ENCODE measurements around the gene GTF3C2. TPM values are rescaled to one million over a fixed set of nuclear protein-coding genes. Genes with fewer than 3 reads are reported as not detected.

The GTF3C2 gene
- total and polyA plus RNA-seq, 10 donors = 27.5 to 73.8 (median 61.2) TPM

DNA sequence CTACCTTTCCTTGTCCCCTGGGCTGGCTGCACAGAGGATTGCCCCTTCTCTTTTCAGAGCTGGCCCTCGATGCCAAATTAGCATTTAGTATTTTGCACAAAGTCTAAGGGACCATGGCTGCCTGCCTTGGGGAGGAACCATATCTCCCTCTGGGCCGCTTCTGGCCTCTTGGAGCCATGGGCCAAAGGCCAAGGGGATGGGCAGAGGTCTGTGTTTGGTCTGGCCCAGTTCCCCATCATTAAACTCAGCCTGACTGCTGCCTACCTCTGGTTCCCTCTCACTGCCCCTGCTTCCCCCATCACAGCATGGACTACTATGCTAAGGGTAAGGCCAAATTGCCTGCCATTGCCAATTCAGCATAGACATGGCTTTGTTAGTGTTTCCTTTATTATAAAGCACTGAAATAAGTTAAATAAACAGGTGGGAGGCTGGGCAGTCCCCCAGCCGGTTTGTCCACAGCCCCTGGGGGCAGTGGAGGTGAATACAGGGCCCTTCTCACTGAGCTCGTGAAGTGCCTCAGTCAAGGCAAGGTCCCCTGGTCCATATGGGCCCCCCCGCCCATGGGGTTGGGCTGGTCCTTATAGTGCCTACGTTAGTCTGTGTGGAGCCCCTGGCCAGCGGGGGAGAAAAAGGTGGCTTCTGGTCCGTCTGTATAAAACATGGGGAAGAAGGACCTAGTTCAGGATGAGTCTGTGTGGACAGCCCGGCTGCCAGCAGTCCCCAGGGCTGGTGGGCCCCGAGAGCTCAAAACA, 20.5 kb upstream of the GTF3C2 start:
- Histone ChIP-seq H3K36me3 (peaks cover 0 to 79% (median 61%) of the 10 kb centered on the region in 6 donors), H3K4me1 (peaks cover 25 to 82% (median 45%) of the 10 kb centered on the region in 6 donors), H3K27me3 (replicated peaks in 1 of 7) (no peaks in the 10 kb centered on the region), H3K4me3 (no peak overlapping the region), H3K9me3 (no peaks in the 10 kb centered on the region), H3K27ac (no peak overlapping the region)
- 73 to 89% (median 82%) methylated on average over 9 to 10 of the region's 10 CpGs for WGBS, 5 donors
- TF ChIP-seq POLR2A (IDR thresholded peaks at IDR 0.05) (no peak), POLR2AphosphoS5 (IDR thresholded peaks at IDR 0.05) (no peak)
- DNase-seq = no peak
- intact Hi-C loops (cut with DNase I; ENCODE audit: low total_unique reads) = no loop called here

DNA sequence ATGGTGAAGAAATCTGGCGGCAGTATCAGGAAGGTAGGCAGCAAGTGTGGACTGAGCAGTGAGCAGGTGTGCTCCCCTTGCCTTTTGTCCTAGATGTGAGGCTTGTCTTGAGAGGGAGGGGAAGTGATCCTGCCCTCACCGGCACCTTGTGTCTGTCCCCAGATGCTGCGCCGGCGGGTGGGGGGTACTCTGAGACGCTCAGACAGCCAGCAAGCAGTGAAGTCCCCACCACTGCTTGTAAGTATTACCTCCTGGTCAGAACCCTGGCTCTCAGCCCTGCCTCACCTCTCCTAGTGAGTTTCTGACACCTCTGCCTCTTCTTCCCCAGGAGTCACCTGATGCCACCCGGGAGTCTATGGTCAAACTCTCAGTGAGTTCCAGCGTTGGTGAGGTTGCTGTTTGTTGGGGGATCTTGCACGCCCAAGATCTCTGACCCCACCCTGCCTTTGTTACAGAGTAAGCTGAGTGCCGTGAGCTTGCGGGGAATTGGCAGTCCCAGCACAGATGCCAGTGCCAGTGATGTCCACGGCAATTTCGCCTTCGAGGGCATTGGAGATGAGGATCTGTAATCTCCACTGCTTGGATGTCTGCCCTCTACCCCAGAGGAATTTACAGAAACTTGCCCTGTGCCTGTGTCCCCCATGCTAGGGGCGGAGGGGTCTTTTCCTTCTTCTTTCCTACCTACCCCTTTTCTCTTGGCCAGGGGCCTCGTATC, 19.7 kb upstream of the GTF3C2 start:
- TF ChIP-seq POLR2A (IDR thresholded peaks at IDR 0.05) = no peak
- peak in 1 of 3 donors; percentile 27 for TF ChIP-seq POLR2AphosphoS5 (IDR thresholded peaks at IDR 0.05)
- no peaks in the 10 kb centered on the region for H3K27me3 ChIP-seq (replicated peaks in 1 of 7)
- peaks cover 0 to 74% (median 59%) of the 10 kb centered on the region in 6 donors for H3K36me3 ChIP-seq
- DNase-seq = no peak
- intact Hi-C loops (cut with DNase I; ENCODE audit: low total_unique reads) = no loop called here
- peaks cover 31 to 87% (median 50%) of the 10 kb centered on the region in 6 donors for H3K4me1 ChIP-seq
- no peak overlapping the region for H3K27ac ChIP-seq
- WGBS, 5 donors = 89 to 94% (median 92%) methylated on average over 14 to 16 of the region's 16 CpGs
- no peaks in the 10 kb centered on the region for H3K9me3 ChIP-seq
- H3K4me3 ChIP-seq = no peak overlapping the region

DNA sequence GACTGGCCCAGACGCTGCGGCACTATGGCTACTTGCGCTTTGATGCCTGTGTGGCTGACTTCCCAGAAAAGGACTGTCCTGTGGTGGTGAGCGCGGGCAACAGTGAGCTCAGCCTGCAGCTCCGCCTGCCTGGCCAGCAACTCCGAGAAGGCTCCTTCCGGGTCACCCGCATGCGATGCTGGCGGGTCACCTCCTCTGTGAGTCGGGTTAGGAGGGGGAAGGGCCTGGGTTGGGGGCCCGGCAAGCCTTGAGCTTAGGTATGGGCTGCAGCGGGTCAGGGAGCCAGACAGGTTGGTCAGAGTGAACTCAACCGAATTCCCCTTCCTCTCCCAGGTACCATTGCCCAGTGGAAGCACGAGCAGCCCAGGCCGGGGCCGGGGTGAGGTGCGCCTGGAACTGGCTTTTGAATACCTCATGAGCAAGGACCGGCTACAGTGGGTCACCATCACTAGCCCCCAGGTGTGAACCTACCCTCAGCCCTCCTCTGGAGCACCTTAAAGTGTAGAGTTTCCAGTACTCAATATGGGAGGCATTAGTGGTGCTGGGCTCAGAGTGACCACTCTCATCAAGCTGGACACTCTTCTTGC, 19.0 kb upstream of the GTF3C2 start:
- Histone ChIP-seq H3K27ac (no peak overlapping the region), H3K27me3 (replicated peaks in 1 of 7) (no peaks in the 10 kb centered on the region), H3K4me3 (no peak overlapping the region), H3K9me3 (no peaks in the 10 kb centered on the region), H3K36me3 (peaks cover 0 to 71% (median 59%) of the 10 kb centered on the region in 6 donors), H3K4me1 (peaks cover 26 to 86% (median 48%) of the 10 kb centered on the region in 6 donors)
- 90 to 96% (median 95%) methylated on average over 11 to 20 of the region's 20 CpGs for WGBS, 5 donors
- intact Hi-C loops (cut with DNase I; ENCODE audit: low total_unique reads) = no loop called here
- no peak for TF ChIP-seq POLR2A (IDR thresholded peaks at IDR 0.05)
- peak in 2 of 3 donors; percentile 36 to 74 for TF ChIP-seq POLR2AphosphoS5 (IDR thresholded peaks at IDR 0.05)
- DNase-seq = peak; percentile 77

DNA sequence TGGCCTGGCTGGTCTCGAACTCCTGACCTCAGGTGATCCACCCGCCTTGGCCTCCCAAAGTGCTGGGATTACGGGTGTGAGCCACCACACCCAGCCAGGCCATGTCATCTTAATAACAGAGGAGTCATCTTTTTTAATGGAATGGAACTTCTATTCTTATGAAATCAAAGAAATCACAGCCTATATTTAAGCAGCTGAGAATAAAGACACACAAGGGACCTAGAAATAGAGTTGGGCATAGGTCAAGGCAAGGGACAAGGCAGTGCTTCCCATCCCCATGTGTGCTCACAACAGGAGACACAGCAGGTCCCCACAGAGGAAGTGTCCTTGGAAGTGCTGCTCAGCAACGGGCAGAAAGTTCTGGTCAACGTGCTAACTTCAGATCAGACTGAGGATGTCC, 17.0 kb upstream of the GTF3C2 start:
- WGBS, 5 donors = 80 to 89% (median 86%) methylated on average over 5 of the region's 5 CpGs
- no peak overlapping the region for H3K4me3 ChIP-seq
- no peak overlapping the region for H3K27ac ChIP-seq
- H3K4me1 ChIP-seq = peaks cover 28 to 82% (median 45%) of the 10 kb centered on the region in 6 donors
- no peaks in the 10 kb centered on the region for H3K9me3 ChIP-seq
- no peaks in the 10 kb centered on the region for H3K27me3 ChIP-seq (replicated peaks in 1 of 7)
- peaks cover 0 to 72% (median 58%) of the 10 kb centered on the region in 6 donors for H3K36me3 ChIP-seq
- intact Hi-C loops (cut with DNase I; ENCODE audit: low total_unique reads) = no loop called here
- no peak for TF ChIP-seq POLR2AphosphoS5 (IDR thresholded peaks at IDR 0.05)
- no peak for TF ChIP-seq POLR2A (IDR thresholded peaks at IDR 0.05)
- TF ChIP-seq, protein P1, sequence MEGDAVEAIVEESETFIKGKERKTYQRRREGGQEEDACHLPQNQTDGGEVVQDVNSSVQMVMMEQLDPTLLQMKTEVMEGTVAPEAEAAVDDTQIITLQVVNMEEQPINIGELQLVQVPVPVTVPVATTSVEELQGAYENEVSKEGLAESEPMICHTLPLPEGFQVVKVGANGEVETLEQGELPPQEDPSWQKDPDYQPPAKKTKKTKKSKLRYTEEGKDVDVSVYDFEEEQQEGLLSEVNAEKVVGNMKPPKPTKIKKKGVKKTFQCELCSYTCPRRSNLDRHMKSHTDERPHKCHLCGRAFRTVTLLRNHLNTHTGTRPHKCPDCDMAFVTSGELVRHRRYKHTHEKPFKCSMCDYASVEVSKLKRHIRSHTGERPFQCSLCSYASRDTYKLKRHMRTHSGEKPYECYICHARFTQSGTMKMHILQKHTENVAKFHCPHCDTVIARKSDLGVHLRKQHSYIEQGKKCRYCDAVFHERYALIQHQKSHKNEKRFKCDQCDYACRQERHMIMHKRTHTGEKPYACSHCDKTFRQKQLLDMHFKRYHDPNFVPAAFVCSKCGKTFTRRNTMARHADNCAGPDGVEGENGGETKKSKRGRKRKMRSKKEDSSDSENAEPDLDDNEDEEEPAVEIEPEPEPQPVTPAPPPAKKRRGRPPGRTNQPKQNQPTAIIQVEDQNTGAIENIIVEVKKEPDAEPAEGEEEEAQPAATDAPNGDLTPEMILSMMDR (IDR thresholded peaks at IDR 0.05 in 8 of 11, conservative IDR thresholded peaks at IDR 0.05 in 3 of 11) = no peak
- DNase-seq = no peak

DNA sequence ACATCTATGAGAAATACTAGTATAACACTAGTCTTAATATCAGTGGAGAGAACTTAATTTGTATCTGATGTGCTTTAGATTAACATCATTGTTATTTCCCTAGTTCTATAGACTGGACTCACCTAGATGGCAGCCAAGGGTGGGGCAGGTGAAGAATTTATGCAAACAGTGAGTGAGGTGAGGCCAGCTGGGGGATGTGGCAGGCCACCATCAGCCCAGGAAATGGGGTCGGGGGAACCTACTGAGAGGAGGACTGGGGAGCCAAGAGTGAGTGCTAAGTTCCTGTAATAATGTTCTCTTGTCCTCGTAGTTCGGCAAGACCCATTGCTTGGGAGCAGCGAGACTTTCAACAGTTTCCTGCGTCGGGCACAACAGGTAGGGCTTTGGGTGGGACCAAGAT, 16.4 kb upstream of the GTF3C2 start:
- DNase-seq = no peak
- H3K36me3 ChIP-seq = peaks cover 0 to 72% (median 54%) of the 10 kb centered on the region in 6 donors
- H3K4me1 ChIP-seq = peaks cover 30 to 82% (median 43%) of the 10 kb centered on the region in 6 donors
- no peak overlapping the region for H3K4me3 ChIP-seq
- TF ChIP-seq, protein P1 (IDR thresholded peaks at IDR 0.05 in 8 of 11, conservative IDR thresholded peaks at IDR 0.05 in 3 of 11) = no peak
- TF ChIP-seq POLR2A (IDR thresholded peaks at IDR 0.05) = no peak
- TF ChIP-seq POLR2AphosphoS5 (IDR thresholded peaks at IDR 0.05) = no peak
- intact Hi-C loops (cut with DNase I; ENCODE audit: low total_unique reads) = no loop called here
- H3K9me3 ChIP-seq = no peaks in the 10 kb centered on the region
- peak overlapping the region in 4 of 8 donors; percentile 9 to 98 (median 98) for H3K27ac ChIP-seq
- no peaks in the 10 kb centered on the region for H3K27me3 ChIP-seq (replicated peaks in 1 of 7)
- 81 to 89% (median 85%) methylated on average over 6 of the region's 6 CpGs for WGBS, 5 donors

All from spleen (tissue), 11 donors.